IPS-18a (cell line): ENCODE measurements around the gene GRIA1.

Experiments
- H3K27ac ChIP-seq: one replicate; pipeline ENCODE4 v1.5.1; 2013; ENCODE audit warnings: low read length
- H3K27me3 ChIP-seq: one replicate; pipeline ENCODE4 v1.6.1; 2013; ENCODE audit warnings: mild to moderate bottlenecking, low read length; ENCODE audit not compliant: control insufficient read depth, insufficient read depth
- H3K36me3 ChIP-seq: one replicate; pipeline ENCODE4 v1.6.1; 2013; ENCODE audit warnings: low read depth, low read length; ENCODE audit not compliant: control insufficient read depth
- H3K4me1 ChIP-seq: one replicate; pipeline ENCODE4 v1.6.1; 2013; ENCODE audit warnings: low read depth, low read length; ENCODE audit not compliant: control insufficient read depth
- H3K4me3 ChIP-seq: one replicate; pipeline ENCODE4 v1.5.1; 2013; ENCODE audit warnings: low read length
- H3K9ac ChIP-seq: one replicate; pipeline ENCODE4 v1.6.1; 2013; ENCODE audit warnings: mild to moderate bottlenecking, low read length, moderate library complexity
- H3K9me3 ChIP-seq: one replicate; pipeline ENCODE4 v1.6.1; 2013; ENCODE audit warnings: low read depth, low read length; ENCODE audit not compliant: control insufficient read depth

GRIA1 gene

DNA sequence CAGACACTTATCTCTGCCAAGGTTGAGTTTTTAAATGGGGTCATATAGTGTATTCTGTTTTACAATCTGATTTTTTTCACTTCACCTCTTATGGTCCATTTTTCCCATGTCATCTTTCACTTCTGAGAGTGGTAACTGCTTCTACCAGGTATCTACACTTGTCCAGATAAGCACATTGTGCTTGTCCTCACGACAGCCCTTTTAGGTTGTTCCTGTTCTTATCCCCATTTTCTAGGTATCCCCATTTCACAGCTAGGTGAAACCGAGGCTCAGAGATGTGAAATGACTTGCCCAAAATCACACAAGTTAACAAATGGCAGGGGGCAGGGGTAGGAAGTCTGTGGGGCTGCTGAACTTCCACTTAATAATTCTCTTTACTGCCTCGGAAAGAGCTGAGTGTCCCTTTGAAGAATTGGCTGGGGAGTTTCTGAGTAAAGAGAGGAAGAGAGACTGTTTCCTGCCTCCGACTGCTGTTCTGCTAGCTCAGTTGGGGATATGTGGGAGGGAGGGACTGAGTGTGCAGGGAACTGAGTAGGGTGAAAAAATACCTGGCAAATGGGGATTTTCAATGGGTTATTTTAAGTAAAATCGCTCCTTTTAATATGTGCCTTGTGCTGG is 255.4 kb downstream of the GRIA1 start:
- Histone ChIP-seq H3K9me3 (no peaks in the 10 kb centered on the region), H3K36me3 (no peaks in the 10 kb centered on the region), H3K27ac (no peak overlapping the region), H3K9ac (no peak overlapping the region), H3K4me1 (no peaks in the 10 kb centered on the region), H3K27me3 (no peaks in the 10 kb centered on the region), H3K4me3 (no peak overlapping the region)

DNA sequence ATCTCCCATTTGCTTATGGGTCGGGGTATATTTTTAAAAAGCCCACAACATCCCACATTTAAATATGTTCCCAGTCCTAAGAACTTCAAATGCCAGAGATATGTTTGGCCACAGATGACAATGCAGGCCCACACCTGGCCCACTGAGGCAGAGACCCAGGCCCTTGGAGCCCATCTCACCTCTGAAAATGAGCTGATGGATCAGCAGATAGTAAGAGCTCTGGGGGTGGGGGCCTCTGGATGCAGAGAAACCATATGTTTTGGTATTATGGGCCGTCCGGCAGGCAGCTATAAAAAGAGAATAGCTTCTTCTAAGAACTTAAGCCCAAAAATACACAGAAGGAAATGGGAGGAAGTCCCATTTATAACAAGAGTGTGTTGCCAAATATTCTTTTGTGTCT is 256.0 kb downstream of the GRIA1 start:
- H3K36me3 ChIP-seq = no peaks in the 10 kb centered on the region
- no peak overlapping the region for H3K4me3 ChIP-seq
- no peak overlapping the region for H3K9ac ChIP-seq
- H3K27ac ChIP-seq = no peak overlapping the region
- H3K4me1 ChIP-seq = no peaks in the 10 kb centered on the region
- H3K9me3 ChIP-seq = no peaks in the 10 kb centered on the region
- no peaks in the 10 kb centered on the region for H3K27me3 ChIP-seq

DNA sequence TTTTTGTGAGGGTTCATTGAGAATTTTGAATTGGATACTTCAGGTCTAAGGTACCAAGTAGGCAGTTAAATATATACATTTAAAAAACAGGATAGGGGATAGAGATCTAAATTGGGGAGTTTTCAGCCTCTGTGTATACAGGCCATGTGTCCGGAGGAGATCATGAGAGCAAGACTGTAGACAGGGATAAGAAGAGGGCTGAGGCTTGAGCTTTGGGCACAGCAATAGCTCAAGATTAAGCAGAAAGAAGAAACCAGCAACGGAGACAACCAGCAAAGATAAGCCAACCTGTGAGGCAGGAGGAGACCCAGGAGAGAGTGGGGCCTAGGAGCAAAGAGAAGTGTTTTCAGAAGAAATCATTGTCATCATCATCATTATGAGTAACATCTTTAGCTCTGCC is 258.4 kb downstream of the GRIA1 start:
- Histone ChIP-seq H3K27me3 (no peaks in the 10 kb centered on the region), H3K4me3 (no peak overlapping the region), H3K9ac (no peak overlapping the region), H3K9me3 (no peaks in the 10 kb centered on the region), H3K4me1 (no peaks in the 10 kb centered on the region), H3K27ac (no peak overlapping the region), H3K36me3 (no peaks in the 10 kb centered on the region)

DNA sequence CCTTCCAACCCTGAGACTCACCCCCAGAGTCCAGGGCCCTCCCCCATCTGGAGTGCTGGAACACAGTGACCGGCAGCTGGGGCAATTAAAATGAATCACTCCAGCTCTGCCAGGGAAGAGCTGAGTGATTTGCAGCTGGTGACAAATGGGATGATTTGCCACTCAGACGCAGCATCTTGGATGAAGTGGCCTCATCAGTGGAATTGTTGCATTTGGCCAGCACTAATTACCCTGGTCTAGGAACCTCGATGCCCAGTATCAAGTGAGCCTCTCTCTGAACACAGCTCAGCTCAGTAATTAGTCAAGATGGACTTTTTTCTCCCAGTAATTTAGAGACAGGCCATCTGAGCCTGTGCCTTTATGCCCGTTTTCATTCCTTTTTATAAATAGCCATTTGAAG is 259.5 kb downstream of the GRIA1 start:
- H3K27ac ChIP-seq = no peak overlapping the region
- no peak overlapping the region for H3K4me3 ChIP-seq
- H3K9ac ChIP-seq = no peak overlapping the region
- H3K27me3 ChIP-seq = no peaks in the 10 kb centered on the region
- H3K9me3 ChIP-seq = no peaks in the 10 kb centered on the region
- no peaks in the 10 kb centered on the region for H3K36me3 ChIP-seq
- peaks cover 3% of the 10 kb centered on the region for H3K4me1 ChIP-seq

DNA sequence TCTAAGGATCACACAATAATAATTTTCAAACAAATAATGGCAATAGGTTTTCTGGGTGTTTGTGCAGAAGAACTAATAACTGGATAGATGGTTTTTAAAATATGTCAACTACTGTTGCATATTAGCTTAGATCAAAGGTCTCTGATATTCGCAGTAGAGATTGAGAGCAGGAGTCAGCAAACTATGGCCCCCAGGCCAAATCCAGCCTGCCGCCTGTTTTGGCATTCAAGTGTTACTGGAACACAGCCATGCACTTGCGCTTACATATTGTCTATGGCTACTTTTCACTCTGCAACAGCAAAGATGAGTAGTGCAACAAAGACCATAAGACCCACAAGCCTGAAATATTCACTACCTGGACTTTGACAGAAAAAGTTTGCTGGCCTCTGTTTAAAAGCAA is 260.8 kb downstream of the GRIA1 start:
- Histone ChIP-seq H3K27ac (no peak overlapping the region), H3K4me3 (no peak overlapping the region)

DNA sequence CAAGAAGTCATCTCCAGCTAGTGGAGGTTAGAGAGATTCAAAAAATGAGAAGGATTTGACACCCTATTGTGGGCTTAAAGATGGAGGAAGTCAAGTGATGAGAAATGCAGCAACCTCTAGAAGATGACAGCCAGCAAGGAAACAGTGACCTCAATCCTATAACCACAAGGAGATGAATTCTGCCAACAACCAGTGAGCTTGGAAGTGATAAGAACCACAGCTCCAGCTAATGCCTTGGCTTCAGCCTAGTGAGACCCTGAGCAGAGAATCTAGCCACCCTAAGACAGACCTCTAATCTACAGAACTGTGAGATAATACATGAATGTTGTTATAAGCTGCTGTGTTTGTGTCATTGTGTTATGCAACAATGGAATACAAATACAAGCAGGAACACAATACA is 262.4 kb downstream of the GRIA1 start:
- H3K27me3 ChIP-seq = no peaks in the 10 kb centered on the region
- H3K4me3 ChIP-seq = no peak overlapping the region
- peaks cover 3% of the 10 kb centered on the region for H3K4me1 ChIP-seq
- no peak overlapping the region for H3K27ac ChIP-seq
- H3K9ac ChIP-seq = no peak overlapping the region
- no peaks in the 10 kb centered on the region for H3K36me3 ChIP-seq
- no peaks in the 10 kb centered on the region for H3K9me3 ChIP-seq

More for the DNA sequence above, 260.8 kb downstream of the GRIA1 start:
- Histone ChIP-seq H3K36me3 (no peaks in the 10 kb centered on the region), H3K9me3 (no peaks in the 10 kb centered on the region), H3K9ac (no peak overlapping the region), H3K4me1 (peaks cover 3% of the 10 kb centered on the region), H3K27me3 (no peaks in the 10 kb centered on the region)

DNA sequence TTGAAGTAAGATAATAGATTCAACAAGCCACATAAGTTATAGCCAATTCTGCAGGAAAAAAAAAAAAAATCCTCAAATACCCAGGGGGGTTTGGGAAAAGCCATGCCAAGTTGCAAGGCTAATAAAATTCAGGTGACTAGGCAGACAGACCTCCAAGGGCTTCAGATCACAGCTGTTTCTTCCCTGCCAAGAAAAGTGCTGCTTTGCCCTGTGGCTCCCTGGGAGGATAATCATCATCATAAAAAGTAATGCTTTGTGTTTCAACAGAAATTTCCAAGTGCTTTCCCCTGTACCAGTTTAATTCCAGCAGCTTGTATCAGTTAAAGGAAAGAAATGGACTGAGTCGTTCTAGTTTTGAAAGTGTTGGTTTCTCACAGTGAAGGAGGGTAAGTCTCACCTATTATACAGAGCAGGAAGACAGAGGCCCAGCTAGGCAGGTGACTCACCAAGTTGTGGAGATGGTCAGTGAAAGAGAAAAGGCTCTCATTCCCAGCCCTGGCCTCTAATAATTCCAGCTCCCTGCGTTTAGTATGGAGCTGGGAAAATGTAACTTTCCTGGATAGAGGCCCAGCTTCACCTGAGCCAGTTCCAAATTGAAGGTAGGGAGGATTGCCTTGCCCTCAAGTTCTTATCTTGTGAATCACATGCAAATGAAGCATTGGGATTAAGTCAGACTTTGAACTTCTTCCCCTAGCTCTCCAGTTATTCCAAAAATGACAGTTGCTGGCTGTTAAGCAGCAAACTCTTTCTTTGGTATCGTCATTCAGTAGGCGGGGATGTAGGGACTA is 263.4 kb downstream of the GRIA1 start:
- Histone ChIP-seq H3K27me3 (no peaks in the 10 kb centered on the region), H3K36me3 (no peaks in the 10 kb centered on the region), H3K4me1 (peaks cover 3% of the 10 kb centered on the region), H3K9me3 (no peaks in the 10 kb centered on the region), H3K9ac (no peak overlapping the region), H3K4me3 (no peak overlapping the region), H3K27ac (no peak overlapping the region)

DNA sequence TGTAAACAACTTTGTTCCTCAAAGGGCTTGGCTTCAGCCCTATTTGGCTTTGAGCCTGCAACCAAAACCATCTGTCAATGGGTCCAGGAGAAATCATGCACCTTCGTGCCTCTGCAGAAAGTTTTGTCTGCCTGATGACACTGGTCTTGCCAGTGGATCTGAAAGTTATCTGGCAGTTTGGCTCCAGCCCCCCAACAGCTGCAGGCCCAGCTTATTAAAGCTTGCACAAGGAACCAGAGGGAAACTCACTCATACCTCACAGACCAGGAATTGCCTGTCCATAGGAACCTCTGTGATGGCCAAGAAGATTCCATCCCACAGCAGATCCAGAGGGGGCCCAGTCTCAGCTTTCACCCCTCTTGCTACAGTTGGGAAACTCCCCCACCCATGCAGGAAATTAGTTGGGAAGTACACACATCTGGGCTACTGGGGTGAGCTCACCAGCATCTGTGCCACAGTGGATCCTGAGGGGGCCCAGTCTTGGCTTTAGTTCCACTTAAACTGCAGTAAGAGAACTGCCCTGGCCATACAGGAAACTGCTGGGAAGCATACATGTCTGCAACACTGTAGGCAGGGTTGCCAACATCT is 265.5 kb downstream of the GRIA1 start:
- H3K27ac ChIP-seq = no peak overlapping the region
- H3K4me3 ChIP-seq = no peak overlapping the region
- H3K36me3 ChIP-seq = no peaks in the 10 kb centered on the region

DNA sequence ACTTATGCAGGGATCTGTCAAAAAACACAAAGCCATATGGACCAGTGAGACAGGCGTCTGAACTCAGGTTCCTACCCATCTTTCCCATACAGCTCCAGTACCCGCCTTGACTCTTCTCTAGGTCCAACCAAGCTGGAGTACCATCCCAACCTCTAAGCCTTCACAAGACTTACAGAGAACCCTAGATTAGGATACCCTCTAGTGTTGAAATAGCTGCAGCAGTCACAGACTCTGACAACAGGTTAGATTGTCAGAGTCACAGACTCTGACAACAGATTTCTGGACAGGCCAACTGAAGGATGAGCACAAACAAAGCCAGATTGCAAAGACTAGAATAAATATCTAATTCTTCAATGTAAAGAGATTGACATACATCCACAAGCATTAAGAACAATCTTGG is 266.1 kb downstream of the GRIA1 start:
- no peaks in the 10 kb centered on the region for H3K9me3 ChIP-seq
- no peak overlapping the region for H3K9ac ChIP-seq
- no peak overlapping the region for H3K27ac ChIP-seq
- H3K27me3 ChIP-seq = no peaks in the 10 kb centered on the region
- H3K36me3 ChIP-seq = no peaks in the 10 kb centered on the region
- peaks cover 3% of the 10 kb centered on the region for H3K4me1 ChIP-seq
- H3K4me3 ChIP-seq = no peak overlapping the region

More for the DNA sequence above, 265.5 kb downstream of the GRIA1 start:
- no peaks in the 10 kb centered on the region for H3K9me3 ChIP-seq
- peaks cover 3% of the 10 kb centered on the region for H3K4me1 ChIP-seq
- no peak overlapping the region for H3K9ac ChIP-seq
- no peaks in the 10 kb centered on the region for H3K27me3 ChIP-seq

DNA sequence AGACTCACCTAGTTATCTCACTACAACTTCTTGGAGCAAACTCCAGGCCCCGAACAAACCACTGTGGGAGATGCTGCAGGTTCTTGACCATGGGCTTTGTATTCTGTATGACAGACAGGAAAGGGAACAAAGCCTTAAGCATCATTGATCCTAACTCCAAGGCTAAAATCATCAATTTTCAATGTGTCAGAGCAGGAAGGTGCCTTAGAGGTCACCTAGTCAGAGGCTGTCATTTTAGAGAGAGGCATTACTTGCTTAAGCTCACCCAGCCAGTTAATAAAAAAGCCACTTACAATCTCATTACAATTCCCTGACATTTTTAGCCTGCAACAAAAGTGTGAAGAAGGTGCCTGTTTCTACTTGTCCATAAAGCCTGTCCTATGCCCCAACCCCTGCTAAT is 275.5 kb downstream of the GRIA1 start:
- Histone ChIP-seq H3K27me3 (no peaks in the 10 kb centered on the region), H3K4me3 (no peak overlapping the region), H3K9ac (no peak overlapping the region), H3K4me1 (no peaks in the 10 kb centered on the region), H3K9me3 (no peaks in the 10 kb centered on the region), H3K27ac (no peak overlapping the region), H3K36me3 (no peaks in the 10 kb centered on the region)

DNA sequence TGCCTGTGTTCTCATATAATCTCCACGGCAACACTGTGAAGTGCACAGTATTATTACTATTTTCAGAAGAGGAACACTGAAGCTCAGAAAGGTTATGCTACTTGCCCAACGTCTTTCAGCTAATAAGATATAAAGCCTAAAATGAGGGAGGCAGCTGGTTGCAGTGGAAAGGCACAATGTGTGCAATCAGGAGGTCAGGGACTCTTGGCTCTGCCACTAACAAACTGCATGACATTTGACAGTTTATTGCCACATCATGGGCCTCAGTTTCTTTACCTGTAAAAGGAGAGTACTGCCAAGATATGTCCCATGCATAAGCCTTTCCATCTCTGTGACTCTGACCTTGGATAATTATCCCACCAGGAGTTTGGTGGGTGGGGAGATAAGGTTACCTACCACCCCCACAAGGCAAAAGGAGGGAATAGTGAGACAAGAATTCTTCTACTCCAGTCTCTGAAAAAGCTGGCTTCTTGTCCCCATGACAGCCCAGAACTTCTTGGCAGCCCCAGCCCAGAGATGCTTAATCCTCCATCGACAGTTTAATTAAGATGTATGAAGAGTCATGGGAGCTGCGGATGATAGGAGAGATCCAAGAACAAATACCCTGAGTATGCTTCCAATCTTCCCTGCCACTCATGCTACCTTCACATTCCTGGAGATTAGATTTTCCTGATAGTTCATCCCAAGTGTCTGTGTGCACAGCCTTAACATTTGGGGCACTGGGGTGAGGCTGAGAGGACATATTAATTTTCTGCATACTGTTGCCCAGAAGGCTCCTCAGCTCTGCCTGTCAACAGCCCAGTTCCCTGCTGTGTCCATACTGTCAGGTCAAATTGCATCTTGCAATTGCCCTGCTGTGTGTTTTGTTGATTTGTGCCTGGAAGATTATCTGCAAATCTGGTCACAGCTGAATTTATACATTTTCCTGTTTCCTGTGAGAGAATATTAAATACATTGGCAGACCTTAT is 277.0 kb downstream of the GRIA1 start:
- no peaks in the 10 kb centered on the region for H3K36me3 ChIP-seq
- no peak overlapping the region for H3K27ac ChIP-seq
- no peak overlapping the region for H3K4me3 ChIP-seq
- H3K9me3 ChIP-seq = no peaks in the 10 kb centered on the region
- no peak overlapping the region for H3K9ac ChIP-seq
- H3K4me1 ChIP-seq = no peaks in the 10 kb centered on the region
- H3K27me3 ChIP-seq = no peaks in the 10 kb centered on the region
